HT1080 (cell line): Measurements from ENCODE around the gene REEP3. TPM values are rescaled to one million over a fixed set of nuclear protein-coding genes. Genes with fewer than 3 reads are reported as not detected.
A peak's percentile ranks its signal among the peaks of the same experiment; 100 is the strongest.

Source experiments
- DNase-seq: peaks from one replicate; pipeline ENCODE4 v3.0.0-alpha.2; 2015; ENCODE audit warnings: low read depth
- total RNA-seq: library from RNA; depleted of rRNA; stranded (reverse); fragments of >200 nt; shearing (Covaris generic); gene quantifications from 2 replicates; pipeline ENCODE4 v1.2.3, GENCODE V29; 2014

REEP3 gene
- total RNA-seq, 1 experiment from 2014 or later = 18.1 TPM

- no peak for DNase-seq
Measured at GRCh38 chr10:63505562-63505961, 15.6 kb upstream of the REEP3 start.

- no peak for DNase-seq
Measured at GRCh38 chr10:63506554-63506953, 14.6 kb upstream of the REEP3 start.

- peak; percentile 15 for DNase-seq
Measured at GRCh38 chr10:63515002-63515763, 6.0 kb upstream of the REEP3 start.

GRCh38 chr10:63516207-63516606 lies 5.0 kb upstream of the REEP3 start:
- DNase-seq = no peak

GRCh38 chr10:63518690-63519288 lies 2.4 kb upstream of the REEP3 start:
- DNase-seq = no peak

DNA sequence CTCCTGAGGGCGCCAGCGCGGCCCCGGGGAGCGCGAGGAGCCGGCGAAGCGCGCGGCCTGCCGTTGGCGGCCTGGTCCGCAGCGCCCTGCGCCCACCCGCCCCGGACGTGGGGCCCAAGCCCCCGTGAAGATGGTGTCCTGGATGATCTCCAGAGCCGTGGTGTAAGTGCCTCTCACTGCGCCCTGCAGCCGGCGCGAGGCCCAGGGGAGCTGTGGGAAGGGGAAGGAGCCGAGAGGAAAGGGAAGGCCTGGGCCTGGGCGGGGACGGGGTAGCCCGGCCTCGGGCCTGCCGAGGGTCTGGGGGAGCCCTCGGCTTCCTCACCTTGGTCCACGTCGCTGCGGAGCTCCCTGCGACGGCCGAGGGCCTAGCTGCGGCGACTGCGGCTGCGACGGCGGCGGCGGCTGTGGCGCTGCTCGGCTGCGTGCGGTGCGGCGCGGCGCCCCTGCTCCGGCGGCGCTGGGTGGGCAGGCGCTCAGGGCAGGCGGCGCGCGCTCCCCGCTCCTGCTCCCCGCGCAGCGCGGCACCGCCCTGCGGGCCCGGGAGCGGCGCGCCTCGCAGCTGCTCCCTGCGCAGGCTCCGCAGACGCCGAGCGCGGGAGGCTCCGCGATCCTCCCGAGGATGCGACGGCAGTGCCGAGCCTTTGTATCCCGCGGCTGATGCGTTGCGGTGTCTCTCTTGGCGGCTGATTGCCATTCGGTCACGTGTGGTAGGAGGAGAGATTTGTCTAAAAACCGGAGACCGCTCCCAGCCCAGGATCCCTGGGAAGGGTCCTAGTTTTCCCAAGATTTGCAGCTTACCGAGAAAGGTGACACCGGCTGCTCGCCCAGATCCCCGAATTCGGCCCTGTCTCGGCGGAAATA lies 445 bp downstream of the REEP3 start:
- peak; percentile 57 for DNase-seq

- DNase-seq = no peak
Measured at GRCh38 chr10:63522277-63522687, 1.1 kb downstream of the REEP3 start.

- no peak for DNase-seq
Measured at GRCh38 chr10:63522995-63523394, 1.8 kb downstream of the REEP3 start.

DNA sequence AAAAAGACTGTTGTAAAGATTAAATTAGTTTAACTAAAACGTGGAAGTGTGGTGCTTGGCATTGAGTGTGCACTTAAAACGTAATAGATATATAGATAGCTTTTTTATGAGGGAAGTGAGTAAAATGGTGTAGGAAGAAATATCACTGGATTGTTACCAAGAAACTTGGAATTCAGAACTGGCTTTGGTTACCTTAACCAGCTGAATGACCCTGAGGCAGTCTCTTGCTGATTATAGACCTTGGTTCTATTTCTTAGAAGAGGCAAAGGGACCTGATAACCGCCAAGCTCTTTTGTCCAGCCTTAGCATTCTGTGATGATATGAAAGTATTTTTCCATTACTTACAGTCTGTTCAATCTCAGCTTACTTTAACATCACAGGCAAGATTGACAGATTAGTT lies 3.8 kb downstream of the REEP3 start:
- DNase-seq = no peak

GRCh38 chr10:63527401-63527800 lies 6.2 kb downstream of the REEP3 start:
- DNase-seq = no peak

GRCh38 chr10:63528084-63528744 lies 7.0 kb downstream of the REEP3 start:
- no peak for DNase-seq

DNA sequence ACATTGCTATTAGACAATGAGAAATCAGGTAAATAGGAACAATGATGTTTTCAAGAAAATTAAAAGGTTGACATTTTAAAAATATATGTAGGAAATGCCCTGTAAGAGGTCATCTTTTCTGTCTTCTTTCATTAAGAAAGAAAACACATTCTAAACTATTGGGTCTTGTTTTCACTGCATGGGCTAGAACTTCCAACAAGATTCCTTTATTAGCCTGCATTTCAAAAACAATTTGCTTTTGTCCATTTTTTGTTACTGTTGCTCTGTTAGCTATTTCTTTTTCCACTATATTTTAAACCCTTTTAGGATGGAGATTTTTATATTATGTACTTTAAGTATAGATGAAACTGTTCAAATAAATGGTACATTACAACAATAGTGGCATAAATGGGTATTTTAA lies 9.2 kb downstream of the REEP3 start:
- no peak for DNase-seq

- no peak for DNase-seq
Measured at GRCh38 chr10:63534723-63535122, 13.5 kb downstream of the REEP3 start.

DNA sequence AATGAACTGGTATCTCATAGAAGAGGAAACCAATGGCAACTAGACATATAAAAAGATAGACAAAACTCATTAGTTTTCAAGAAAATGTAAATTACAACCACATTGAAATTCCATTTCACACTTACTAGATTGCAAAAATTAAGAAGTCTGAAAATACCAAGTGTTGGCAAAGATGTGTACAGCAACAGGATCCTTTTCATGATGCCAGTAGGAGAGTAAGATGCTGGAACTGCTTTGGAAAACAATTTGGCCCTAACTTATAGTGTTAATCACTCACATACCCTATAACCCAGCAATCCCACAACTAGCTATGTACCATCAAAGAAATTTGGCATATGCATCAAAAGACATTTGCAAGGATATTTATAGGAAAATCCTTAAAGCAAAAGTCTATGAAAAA lies 15.5 kb downstream of the REEP3 start:
- DNase-seq = no peak

DNA sequence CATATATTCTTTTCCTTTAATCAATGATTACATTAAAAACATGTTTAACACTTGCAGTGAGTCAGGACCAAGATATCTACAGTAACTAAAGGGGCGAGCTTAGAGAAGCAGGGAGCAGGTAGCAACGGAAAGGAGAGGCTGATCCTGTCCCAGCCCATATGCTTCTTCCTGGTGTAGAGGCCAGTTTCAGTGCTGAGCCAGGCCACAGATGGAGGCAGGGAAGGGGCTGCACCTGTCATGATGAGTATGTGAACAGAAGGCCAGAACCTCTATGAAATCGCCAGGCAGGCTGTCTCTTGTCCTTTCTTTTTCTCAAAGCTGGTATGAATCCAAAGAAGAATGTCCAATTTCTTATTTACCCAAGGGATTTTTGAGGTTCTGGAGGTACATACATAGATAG lies 16.3 kb downstream of the REEP3 start:
- no peak for DNase-seq

DNA sequence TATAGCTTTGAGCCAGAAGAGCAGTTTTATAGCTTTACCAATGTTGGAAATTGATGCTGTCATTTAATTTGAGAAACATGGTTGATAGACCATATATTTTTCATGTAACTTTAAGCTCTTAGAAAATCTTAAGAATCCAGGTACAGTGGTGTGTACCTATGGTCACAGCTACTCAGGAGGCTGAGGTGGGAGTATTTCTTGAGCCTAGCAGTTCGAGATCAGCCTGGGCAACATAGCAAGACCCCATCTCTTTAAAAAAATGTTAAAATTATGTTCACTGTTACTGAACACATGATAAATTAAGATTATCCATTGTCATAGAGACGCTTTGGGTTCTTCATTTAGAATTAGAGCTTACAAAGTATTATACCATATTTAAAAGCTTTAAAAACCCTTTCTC lies 18.2 kb downstream of the REEP3 start:
- no peak for DNase-seq

GRCh38 chr10:63539994-63540393 lies 18.8 kb downstream of the REEP3 start:
- DNase-seq = no peak

DNA sequence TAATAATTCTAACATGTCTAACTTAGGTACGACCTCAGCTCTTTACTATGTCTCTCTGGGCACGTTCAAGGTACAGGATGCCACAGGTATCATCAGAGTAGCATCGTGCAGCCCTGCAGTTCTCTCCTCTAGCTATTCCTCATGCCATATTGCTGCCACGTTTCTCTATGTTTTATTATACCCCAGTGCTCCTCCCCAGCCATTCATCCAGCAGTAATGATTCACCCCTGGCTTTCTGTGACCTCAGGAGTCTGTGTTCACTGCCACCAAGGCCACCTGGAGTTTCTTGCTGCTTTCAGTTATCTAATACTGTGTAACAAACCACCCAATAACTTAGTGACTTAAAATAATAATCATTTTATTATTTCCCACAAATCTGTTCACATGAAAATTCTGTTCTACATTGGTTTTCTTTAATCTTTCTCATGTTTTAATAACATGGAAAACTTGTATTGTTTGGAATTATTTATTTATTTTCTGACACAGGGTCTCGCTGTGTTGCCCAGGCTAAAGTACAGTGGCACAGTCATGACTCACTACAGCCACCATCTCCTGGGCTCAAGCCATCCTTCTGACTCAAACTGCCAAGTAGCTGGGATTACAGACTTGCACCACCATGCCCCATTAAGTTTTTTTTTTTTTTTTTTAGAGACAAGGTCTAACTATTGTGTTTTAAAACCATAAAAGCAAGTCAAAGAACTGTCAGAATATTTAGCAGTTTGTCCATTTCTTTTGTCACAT lies 21.8 kb downstream of the REEP3 start:
- peak; percentile 58 for DNase-seq

DNA sequence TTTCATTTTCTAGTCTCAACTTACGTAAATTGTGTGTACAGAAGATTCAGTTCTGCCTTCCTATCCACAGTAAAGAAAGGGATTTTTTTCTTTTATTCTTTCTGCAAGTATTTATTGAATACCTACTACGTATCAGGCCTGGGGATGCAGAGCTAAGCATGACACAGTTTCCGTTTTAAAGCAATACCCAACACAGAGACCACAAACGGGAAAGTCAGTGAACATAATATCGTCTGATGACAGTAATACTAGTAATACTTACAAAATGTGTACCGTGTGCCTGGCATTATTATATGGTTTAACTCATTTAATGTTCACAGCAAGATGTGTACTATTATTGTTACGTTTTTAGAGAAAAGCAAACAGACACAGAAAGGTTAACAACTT lies 22.4 kb downstream of the REEP3 start:
- DNase-seq = no peak

GRCh38 chr10:63544418-63544817 lies 23.2 kb downstream of the REEP3 start:
- DNase-seq = no peak
